PC-3 (cell line): ENCODE results near the gene FHIP2A. TPM values are rescaled to one million over a fixed set of nuclear protein-coding genes. Genes with fewer than 3 reads are reported as not detected.

Experiments
- ATAC-seq: fragments of 200-7000 bp; cut with Tn5 transposase; 2 replicates; pipeline ENCODE4 v1.9.1; 2020; ENCODE audit warnings: mild to moderate bottlenecking, moderate library complexity
- Bru-seq: library from RNA; stranded (reverse); fragments of 400-500 nt; gene quantifications from one replicate; lab custom pipeline; 2021; lab: Mats Ljungman, UMichigan
- BruChase-seq, 2 experiments: library from RNA; stranded (reverse); fragments of 400-500 nt; gene quantifications; one replicate each; lab custom pipeline; 2021; lab: Mats Ljungman, UMichigan
- BruUV-seq: library from RNA; stranded (reverse); fragments of 400-500 nt; replicated peaks from 2 replicates; lab custom pipeline; 2021; lab: Mats Ljungman, UMichigan
- CTCF ChIA-PET: fragments of 300-600 bp; sonication (Branson Sonifier 250); formaldehyde crosslinking; loops from one replicate; lab custom pipeline; 2022; ENCODE audit warnings: antibody characterized with exemption; lab: Charles Lee
- POLR2A ChIA-PET: fragments of 300-600 bp; sonication (Branson Sonifier 250); formaldehyde crosslinking; loops from one replicate; lab custom pipeline; 2022; ENCODE audit warnings: antibody characterized with exemption; ENCODE audit not compliant: unreplicated experiment; lab: Charles Lee
- DNase-seq: peaks from one replicate; pipeline ENCODE4 v3.0.0-alpha.2; 2015
- H2AFZ ChIP-seq: fragments of 300-600 bp; sonication (generic); 2 replicates; pipeline ENCODE4 v1.6.0; 2016; ENCODE audit warnings: antibody characterized with exemption, low read length
- H3F3A ChIP-seq: fragments of 300-600 bp; sonication (generic); one replicate; pipeline ENCODE4 v1.6.0; 2017; ENCODE audit warnings: antibody characterized with exemption, low read length, control low read depth, mild to moderate bottlenecking; ENCODE audit not compliant: unreplicated experiment
- H3K27ac ChIP-seq: fragments of 300-600 bp; sonication (generic); 2 replicates; pipeline ENCODE4 v1.5.1; 2016; ENCODE audit warnings: mild to moderate bottlenecking, low read length
- H3K27me3 ChIP-seq: fragments of 300-600 bp; sonication (generic); 2 replicates; pipeline ENCODE4 v1.6.1; 2016; ENCODE audit warnings: low read length, mixed read lengths
- H3K36me3 ChIP-seq: fragments of 300-600 bp; sonication (generic); 2 replicates; pipeline ENCODE4 v1.6.1; 2016; ENCODE audit warnings: low read depth, mixed run types, low read length, mixed read lengths
- H3K4me1 ChIP-seq: fragments of 300-600 bp; sonication (generic); 2 replicates; pipeline ENCODE4 v1.5.1; 2016; ENCODE audit warnings: low read length; ENCODE audit not compliant: insufficient read depth
- H3K4me2 ChIP-seq: fragments of 300-600 bp; sonication (generic); 2 replicates; pipeline ENCODE4 v1.6.0; 2016; ENCODE audit warnings: low read length
- H3K4me3 ChIP-seq: fragments of 300-600 bp; sonication (generic); 2 replicates; pipeline ENCODE4 v1.5.1; 2016; ENCODE audit warnings: mild to moderate bottlenecking, low read length, mixed read lengths
- H3K79me2 ChIP-seq: fragments of 300-600 bp; sonication (generic); 2 replicates; pipeline ENCODE4 v1.6.1; 2017; ENCODE audit warnings: low read length, mixed read lengths
- H3K9ac ChIP-seq: fragments of 300-600 bp; sonication (generic); 2 replicates; pipeline ENCODE4 v1.6.0; 2016; ENCODE audit warnings: mild to moderate bottlenecking, low read length
- H3K9me2 ChIP-seq: fragments of 300-600 bp; sonication (generic); replicated peaks from 2 replicates; pipeline ENCODE4 v1.6.1; 2016; ENCODE audit warnings: mixed run types, low read length, mixed read lengths
- H3K9me3 ChIP-seq: fragments of 300-600 bp; sonication (generic); 2 replicates; pipeline ENCODE4 v1.6.1; 2016; ENCODE audit warnings: low read length, mixed read lengths
- H4K20me1 ChIP-seq: fragments of 300-600 bp; sonication (generic); 2 replicates; pipeline ENCODE4 v1.6.1; 2016; ENCODE audit warnings: low read length, mixed read lengths
- EZH2 ChIP-seq: fragments of 300-600 bp; sonication (generic); IDR thresholded peaks from one replicate; pipeline ENCODE4 v1.6.1; 2017; ENCODE audit warnings: antibody characterized with exemption, mild to moderate bottlenecking, low read length; ENCODE audit not compliant: unreplicated experiment
- EZH2phosphoT487 ChIP-seq: fragments of 300-600 bp; sonication (generic); IDR thresholded peaks from 2 replicates; pipeline ENCODE4 v1.6.1; 2018; ENCODE audit warnings: mild to moderate bottlenecking, antibody characterized with exemption, low read length, borderline replicate concordance
- intact Hi-C: fragments of 100-400 bp; cut with micrococcal nuclease; formaldehyde crosslinking; loops from 2 replicates; pipeline ENCODE4 v1.9.0; 2023
- long read RNA-seq: library from polyadenylated mRNA; unstranded; transcript quantifications from one replicate; pipeline ENCODE4 v2.0.0, GENCODE V29; 2021; ENCODE audit not compliant: unreplicated experiment
- total RNA-seq: library from RNA; depleted of rRNA; stranded (reverse); fragments of >200 nt; gene quantifications from 2 replicates; pipeline ENCODE4 v1.2.3, GENCODE V29; 2014; rRNA removed
- TF ChIP-seq, protein P1 (sequence below): fragments of 300-600 bp; sonication (generic); conservative IDR thresholded peaks from 2 replicates; pipeline ENCODE4 v1.5.1; 2017; ENCODE audit warnings: antibody characterized with exemption, low read depth, mild to moderate bottlenecking, low read length

The FHIP2A gene, protein sequence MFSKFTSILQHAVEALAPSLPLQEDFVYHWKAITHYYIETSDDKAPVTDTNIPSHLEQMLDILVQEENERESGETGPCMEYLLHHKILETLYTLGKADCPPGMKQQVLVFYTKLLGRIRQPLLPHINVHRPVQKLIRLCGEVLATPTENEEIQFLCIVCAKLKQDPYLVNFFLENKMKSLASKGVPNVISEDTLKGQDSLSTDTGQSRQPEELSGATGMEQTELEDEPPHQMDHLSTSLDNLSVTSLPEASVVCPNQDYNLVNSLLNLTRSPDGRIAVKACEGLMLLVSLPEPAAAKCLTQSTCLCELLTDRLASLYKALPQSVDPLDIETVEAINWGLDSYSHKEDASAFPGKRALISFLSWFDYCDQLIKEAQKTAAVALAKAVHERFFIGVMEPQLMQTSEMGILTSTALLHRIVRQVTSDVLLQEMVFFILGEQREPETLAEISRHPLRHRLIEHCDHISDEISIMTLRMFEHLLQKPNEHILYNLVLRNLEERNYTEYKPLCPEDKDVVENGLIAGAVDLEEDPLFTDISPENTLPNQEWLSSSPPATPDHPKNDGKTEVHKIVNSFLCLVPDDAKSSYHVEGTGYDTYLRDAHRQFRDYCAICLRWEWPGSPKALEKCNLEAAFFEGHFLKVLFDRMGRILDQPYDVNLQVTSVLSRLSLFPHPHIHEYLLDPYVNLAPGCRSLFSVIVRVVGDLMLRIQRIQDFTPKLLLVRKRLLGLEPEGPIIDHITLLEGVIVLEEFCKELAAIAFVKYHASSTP
- total RNA-seq (3.7 and 4.6 TPM in 2 replicates), Bru-seq, nascent RNA (percentile 61 among the genes with signal in this experiment), BruChase-seq, experiment 1, labeled RNA remaining after a 6-hour chase (percentile 60 among the genes with signal in this experiment), BruChase-seq, experiment 2, labeled RNA remaining after a 2-hour chase (percentile 61 among the genes with signal in this experiment)
- long read RNA-seq, full-length matches to known transcripts, result 19 of 27 reads
- long read RNA-seq, partial matches to known transcripts, result 6 of 27 reads
- long read RNA-seq, other reads (novel, unspliced or antisense), result 2 of 27 reads

DNA sequence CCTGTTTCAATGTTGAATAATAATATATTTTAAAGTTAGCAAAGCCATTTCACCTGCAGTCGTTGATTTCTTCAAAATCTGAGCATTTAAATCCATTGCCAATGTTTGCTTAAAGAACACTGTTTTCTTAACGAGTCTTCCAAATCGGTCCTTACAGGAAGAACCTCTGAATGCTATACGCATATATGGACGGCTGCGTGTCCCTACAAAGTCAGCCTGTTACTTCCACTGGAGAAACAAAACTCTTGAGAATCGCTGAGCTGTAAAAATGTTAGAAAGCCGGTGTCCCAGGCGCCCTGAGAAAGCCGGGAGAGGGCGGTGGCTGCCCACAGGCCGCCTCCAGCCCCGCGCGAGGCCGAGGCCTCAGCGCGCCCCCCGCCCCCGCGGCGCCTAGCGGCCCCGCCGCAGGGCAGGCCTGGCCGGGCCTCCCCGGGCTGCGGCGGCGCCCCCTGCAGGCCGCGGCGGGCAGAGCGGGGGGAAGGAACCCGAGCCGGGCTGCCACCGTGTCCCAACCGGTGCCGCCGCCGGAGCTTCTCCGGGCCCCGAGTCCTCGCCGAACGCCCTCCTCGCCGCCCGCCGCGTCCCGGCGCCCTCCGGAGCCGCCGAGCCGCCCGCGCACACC is at the start of gene FHIP2A:
Gene FHIP2A (plus strand): TSS at position 488 of the 622 bp plus-strand sequence. CDS start 299 bp downstream, outside the sequence.
- Histone ChIP-seq H3K4me2 (peak within 1 kb of the TSS; percentile 96), H3K27me3 (no peaks in the 10 kb centered on the region), H3K36me3 (no peaks in the 10 kb centered on the region), H3K9ac (peak within 1 kb of the TSS; percentile 88), H3F3A (no peaks in the 10 kb centered on the region), H3K4me3 (peak within 1 kb of the TSS; percentile 99), H3K4me1 (peaks cover 25% of the 10 kb centered on the region), H2AFZ (peak within 1 kb of the TSS; percentile 90), H3K9me2 (no peaks in the 10 kb centered on the region), H3K79me2 (peaks cover 42% of the 10 kb centered on the region), H3K27ac (peak within 1 kb of the TSS; percentile 79), H3K9me3 (no peaks in the 10 kb centered on the region), H4K20me1 (no peaks in the 10 kb centered on the region)
- TF ChIP-seq, protein P1, sequence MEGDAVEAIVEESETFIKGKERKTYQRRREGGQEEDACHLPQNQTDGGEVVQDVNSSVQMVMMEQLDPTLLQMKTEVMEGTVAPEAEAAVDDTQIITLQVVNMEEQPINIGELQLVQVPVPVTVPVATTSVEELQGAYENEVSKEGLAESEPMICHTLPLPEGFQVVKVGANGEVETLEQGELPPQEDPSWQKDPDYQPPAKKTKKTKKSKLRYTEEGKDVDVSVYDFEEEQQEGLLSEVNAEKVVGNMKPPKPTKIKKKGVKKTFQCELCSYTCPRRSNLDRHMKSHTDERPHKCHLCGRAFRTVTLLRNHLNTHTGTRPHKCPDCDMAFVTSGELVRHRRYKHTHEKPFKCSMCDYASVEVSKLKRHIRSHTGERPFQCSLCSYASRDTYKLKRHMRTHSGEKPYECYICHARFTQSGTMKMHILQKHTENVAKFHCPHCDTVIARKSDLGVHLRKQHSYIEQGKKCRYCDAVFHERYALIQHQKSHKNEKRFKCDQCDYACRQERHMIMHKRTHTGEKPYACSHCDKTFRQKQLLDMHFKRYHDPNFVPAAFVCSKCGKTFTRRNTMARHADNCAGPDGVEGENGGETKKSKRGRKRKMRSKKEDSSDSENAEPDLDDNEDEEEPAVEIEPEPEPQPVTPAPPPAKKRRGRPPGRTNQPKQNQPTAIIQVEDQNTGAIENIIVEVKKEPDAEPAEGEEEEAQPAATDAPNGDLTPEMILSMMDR, result 0 out of 2 replicates have a peak, but pooled peaks have one; percentile 26
- TF ChIP-seq EZH2, result no peak
- TF ChIP-seq EZH2phosphoT487, result no peak
- ATAC-seq (peak; percentile 80), DNase-seq (peak; percentile 76)
- CTCF ChIA-PET, result interaction anchor here (0.5 to 1.4 kb wide), 5 partner anchors 8 to 350 kb away, joined by 3 to 15 read pairs (median 3); no protein-coding TSS in a partner anchor
- POLR2A ChIA-PET, result interaction anchor here (0.6 kb wide), 1 partner anchor 268 kb away, joined by 3 read pairs; no protein-coding TSS in a partner anchor
- BruUV-seq, result no TSS peak
- intact Hi-C loops, result loop anchor here (2.0 to 5.0 kb wide), 2 partner anchors 36 to 41 kb away; no protein-coding TSS in a partner anchor

DNA sequence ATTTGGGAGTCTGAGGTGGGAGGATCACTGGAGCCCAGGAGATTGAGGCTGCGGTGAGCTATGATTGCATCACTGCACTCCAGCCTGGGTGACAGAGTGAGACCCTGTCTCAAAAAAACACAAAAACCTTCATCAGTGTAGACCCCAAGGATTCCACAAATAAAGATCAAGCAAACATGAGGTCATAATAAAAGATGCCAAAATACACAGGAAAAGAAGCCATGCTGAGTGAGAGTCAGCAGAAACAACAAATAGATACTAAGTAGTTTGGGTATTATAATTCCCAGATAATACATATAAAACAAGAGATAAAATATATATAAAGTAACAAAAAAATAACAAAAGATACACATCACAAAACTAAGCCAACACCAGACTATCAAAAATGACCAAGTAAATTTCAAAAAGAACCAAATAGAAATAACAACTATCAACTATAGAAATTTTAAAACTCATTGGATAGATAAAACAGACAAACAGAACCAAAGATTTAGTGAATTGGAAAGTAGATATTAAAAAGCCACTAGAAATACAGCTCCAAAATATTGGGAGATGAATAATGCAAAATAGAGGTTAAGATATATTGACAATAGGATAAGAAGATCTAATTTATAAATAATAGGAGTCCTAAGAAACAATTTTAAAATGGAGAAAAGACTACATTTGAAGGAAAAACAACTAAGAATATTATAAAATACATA is 48.9 kb upstream of the FHIP2A start:
- CTCF ChIA-PET, result no interaction called here
- H3K4me2 ChIP-seq, result no peak overlapping the region
- H3K9me3 ChIP-seq, result no peaks in the 10 kb centered on the region
- H3F3A ChIP-seq, result no peaks in the 10 kb centered on the region
- H2AFZ ChIP-seq, result no peak overlapping the region
- H3K4me3 ChIP-seq, result no peak overlapping the region
- H3K79me2 ChIP-seq, result no peaks in the 10 kb centered on the region
- BruUV-seq, result no TSS peak
- H4K20me1 ChIP-seq, result no peaks in the 10 kb centered on the region
- H3K27ac ChIP-seq, result no peak overlapping the region
- DNase-seq (no peak), ATAC-seq (no peak)
- no peak for TF ChIP-seq EZH2phosphoT487
- TF ChIP-seq, protein P1, result no peak
- no peaks in the 10 kb centered on the region for H3K36me3 ChIP-seq
- intact Hi-C loops, result no loop called here
- no peaks in the 10 kb centered on the region for H3K4me1 ChIP-seq
- H3K9me2 ChIP-seq, result no peaks in the 10 kb centered on the region
- POLR2A ChIA-PET, result no interaction called here
- no peak overlapping the region for H3K9ac ChIP-seq
- no peaks in the 10 kb centered on the region for H3K27me3 ChIP-seq
